Prostate gland (tissue), 2 donors: ENCODE data around the gene MAP3K6. TPM values are rescaled to one million over a fixed set of nuclear protein-coding genes. Genes with fewer than 3 reads are reported as not detected.

ENCODE experiments used
- DNase-seq: peaks from one replicate; pipeline ENCODE4 v3.0.0-alpha.2; 2019; ENCODE audit warnings: low spot score
- H3K27ac ChIP-seq, 2 donors: fragments of 200-600 bp; sonication (generic); 2 replicates each; pipeline ENCODE4 v1.5.1; 2017 to 2019
- H3K27me3 ChIP-seq: fragments of 200-600 bp; sonication (generic); replicated peaks from 2 replicates; pipeline ENCODE4 v1.5.1; 2019; ENCODE audit not compliant: insufficient read depth
- H3K36me3 ChIP-seq, 2 donors: fragments of 200-600 bp; sonication (generic); 1 replicate in 1 of 2; 2 replicates in 1 of 2; pipeline versions ENCODE4 v1.5.1 to v1.8.1; 2017 to 2019
- H3K4me1 ChIP-seq: fragments of 200-600 bp; sonication (generic); replicated peaks from 2 replicates; pipeline ENCODE4 v1.5.1; 2019
- H3K4me3 ChIP-seq, 2 donors: fragments of 200-600 bp; sonication (generic); 2 replicates each; pipeline ENCODE4 v1.5.1; 2017 to 2019
- H3K9me3 ChIP-seq: fragments of 200-600 bp; sonication (generic); 2 replicates; pipeline ENCODE4 v1.5.1; 2017
- CTCF ChIP-seq, 4 experiments: fragments of 200-600 bp in 2 of 4; fragments of 450-650 bp in 2 of 4; sonication (generic) in 2 of 4; IDR thresholded peaks; 1 replicate in 3 of 4; 2 replicates in 1 of 4; pipeline ENCODE4 v1.5.1; 2016 to 2019; ENCODE audit warnings: antibody characterized with exemption in 4 of 4, mild to moderate bottlenecking in 2 of 4, moderate library complexity in 2 of 4
- POLR2A ChIP-seq: fragments of 450-650 bp; IDR thresholded peaks from one replicate; pipeline ENCODE4 v1.6.1; 2016; ENCODE audit warnings: antibody characterized with exemption, mild to moderate bottlenecking
- POLR2AphosphoS5 ChIP-seq: sonication (generic); formaldehyde crosslinking; IDR thresholded peaks from one replicate; pipeline ENCODE4 v1.6.1; 2017; ENCODE audit warnings: antibody characterized with exemption
- WGBS: methylation state at CpG from one replicate; pipeline ENCODE4 v1.1.5; 2018; 5-methylcytosine and 5-hydroxymethylcytosine counted together
- intact Hi-C: fragments of 100-400 bp; cut with DNase I; formaldehyde crosslinking; loops from one replicate; pipeline ENCODE4 v1.14.2; 2022
- total RNA-seq, 2 donors: library from RNA; depleted of rRNA; stranded (reverse); fragments of >200 nt; gene quantifications; one replicate each; pipeline ENCODE4 v1.1.0, GENCODE V29; 2016

Gene MAP3K6, protein sequence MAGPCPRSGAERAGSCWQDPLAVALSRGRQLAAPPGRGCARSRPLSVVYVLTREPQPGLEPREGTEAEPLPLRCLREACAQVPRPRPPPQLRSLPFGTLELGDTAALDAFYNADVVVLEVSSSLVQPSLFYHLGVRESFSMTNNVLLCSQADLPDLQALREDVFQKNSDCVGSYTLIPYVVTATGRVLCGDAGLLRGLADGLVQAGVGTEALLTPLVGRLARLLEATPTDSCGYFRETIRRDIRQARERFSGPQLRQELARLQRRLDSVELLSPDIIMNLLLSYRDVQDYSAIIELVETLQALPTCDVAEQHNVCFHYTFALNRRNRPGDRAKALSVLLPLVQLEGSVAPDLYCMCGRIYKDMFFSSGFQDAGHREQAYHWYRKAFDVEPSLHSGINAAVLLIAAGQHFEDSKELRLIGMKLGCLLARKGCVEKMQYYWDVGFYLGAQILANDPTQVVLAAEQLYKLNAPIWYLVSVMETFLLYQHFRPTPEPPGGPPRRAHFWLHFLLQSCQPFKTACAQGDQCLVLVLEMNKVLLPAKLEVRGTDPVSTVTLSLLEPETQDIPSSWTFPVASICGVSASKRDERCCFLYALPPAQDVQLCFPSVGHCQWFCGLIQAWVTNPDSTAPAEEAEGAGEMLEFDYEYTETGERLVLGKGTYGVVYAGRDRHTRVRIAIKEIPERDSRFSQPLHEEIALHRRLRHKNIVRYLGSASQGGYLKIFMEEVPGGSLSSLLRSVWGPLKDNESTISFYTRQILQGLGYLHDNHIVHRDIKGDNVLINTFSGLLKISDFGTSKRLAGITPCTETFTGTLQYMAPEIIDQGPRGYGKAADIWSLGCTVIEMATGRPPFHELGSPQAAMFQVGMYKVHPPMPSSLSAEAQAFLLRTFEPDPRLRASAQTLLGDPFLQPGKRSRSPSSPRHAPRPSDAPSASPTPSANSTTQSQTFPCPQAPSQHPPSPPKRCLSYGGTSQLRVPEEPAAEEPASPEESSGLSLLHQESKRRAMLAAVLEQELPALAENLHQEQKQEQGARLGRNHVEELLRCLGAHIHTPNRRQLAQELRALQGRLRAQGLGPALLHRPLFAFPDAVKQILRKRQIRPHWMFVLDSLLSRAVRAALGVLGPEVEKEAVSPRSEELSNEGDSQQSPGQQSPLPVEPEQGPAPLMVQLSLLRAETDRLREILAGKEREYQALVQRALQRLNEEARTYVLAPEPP (N-terminal part only)
- 10 to 100 TPM; 38.6 to 60.7 TPM for total RNA-seq

DNA sequence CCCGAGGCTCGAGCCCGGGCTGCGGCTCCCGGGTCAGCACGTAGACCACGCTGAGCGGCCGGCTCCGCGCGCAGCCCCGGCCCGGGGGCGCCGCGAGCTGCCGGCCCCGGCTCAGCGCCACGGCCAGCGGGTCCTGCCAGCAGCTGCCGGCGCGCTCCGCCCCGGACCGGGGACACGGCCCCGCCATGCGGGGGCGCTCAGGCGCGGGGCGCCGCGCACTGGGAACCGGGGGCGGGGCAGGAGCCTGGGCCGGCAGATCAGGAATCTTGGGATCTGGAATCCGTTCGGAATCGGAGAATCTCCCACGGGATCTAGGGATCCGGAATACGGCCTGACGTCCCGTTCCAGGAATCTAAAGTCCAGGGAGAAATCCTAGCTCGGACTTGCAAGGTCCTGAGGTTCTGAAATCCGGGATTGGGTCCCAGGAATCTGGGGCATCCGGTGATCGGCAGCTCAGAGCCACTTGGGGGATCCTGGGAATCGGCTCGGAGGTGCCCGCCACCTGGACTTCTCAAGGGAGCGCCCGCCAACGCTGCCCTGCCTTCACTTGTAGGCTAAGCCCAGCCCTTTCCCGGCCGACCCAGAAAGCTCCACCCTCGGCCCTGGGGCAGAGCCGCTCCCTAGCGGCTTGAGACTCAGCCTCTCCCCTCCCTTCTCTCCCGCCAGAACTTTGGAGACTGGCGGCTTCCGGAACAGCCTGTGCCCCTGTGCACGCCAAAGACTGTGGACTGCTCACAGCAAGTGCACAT lies at the start of gene MAP3K6:
TSS of gene MAP3K6 (minus strand) at position 551 of the 749 bp plus-strand sequence. CDS start at position 187, 364 bp downstream.
- DNase-seq: peak; percentile 93
- Histone ChIP-seq H3K9me3 (no peaks in the 10 kb centered on the region), H3K36me3 (peaks cover 0 to 13% of the 10 kb centered on the region in 2 donors), H3K27ac (peak within 1 kb of the TSS; percentile 99), H3K4me3 (peak within 1 kb of the TSS; percentile 66 to 74), H3K4me1 (peaks cover 15% of the 10 kb centered on the region), H3K27me3 (no peaks in the 10 kb centered on the region)
- under 1% methylated on average over 25 of the region's 67 CpGs for WGBS
- TF ChIP-seq CTCF (IDR thresholded peaks at IDR 0.05) (peak in 3 of 4 experiments; percentile 10 to 59 (median 51)), POLR2AphosphoS5 (peak; percentile 93), POLR2A (peak; percentile 89)
- intact Hi-C loops: no loop called here

DNA sequence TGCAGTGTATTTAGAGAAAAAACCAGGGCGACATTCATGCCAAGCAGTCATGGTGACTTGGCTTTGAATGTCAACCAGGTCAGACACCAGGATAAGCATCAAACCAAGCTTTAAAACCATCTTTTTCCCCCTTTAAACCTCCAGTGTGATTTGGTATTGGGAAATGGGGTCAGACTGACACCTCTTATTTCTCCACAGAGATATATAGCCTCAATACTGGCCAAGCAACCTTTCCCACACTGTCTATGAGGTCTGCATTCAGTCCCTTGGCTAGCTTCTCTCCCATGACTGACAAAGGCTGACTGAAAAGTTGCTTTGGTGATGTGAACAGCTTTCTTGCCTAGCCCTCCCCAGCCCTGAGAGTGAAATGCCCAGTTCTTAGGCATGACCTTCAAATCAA lies 47.3 kb upstream of the MAP3K6 start:
- H3K4me1 ChIP-seq: peaks cover 9% of the 10 kb centered on the region
- intact Hi-C loops: no loop called here
- 95% methylated on average over 1 of the region's 1 CpG for WGBS

DNA sequence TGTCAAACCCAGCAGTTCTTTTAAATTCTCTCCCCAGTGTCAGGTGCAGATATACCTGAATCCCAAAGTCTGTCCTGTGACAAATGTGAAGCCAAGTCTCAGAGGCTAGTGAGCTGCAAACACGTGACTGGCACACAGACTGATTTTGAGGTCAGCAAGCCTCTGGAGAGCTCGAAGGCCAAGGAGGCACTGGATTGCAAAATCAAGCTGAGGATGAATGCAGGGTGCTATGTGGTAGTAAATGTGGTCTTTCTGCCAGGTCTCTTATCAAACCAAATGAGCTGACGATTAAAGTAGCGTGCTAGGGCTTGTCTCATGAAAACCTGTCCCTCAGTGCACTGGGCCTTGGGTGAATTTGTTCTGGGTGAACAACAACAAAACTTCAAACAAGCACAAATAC lies 46.2 kb upstream of the MAP3K6 start:
- Histone ChIP-seq H3K9me3 (no peaks in the 10 kb centered on the region), H3K27ac (peak overlapping the region in 1 of 2 donors; percentile 44), H3K36me3 (peaks cover 9 to 12% of the 10 kb centered on the region in 2 donors), H3K4me1 (no peaks in the 10 kb centered on the region), H3K27me3 (no peaks in the 10 kb centered on the region), H3K4me3 (no peak overlapping the region)
- intact Hi-C loops: no loop called here
- TF ChIP-seq POLR2A (no peak), POLR2AphosphoS5 (peak; percentile 66)
- peak; percentile 46 for DNase-seq
- 54% methylated on average over 4 of the region's 4 CpGs for WGBS

More for the DNA sequence above, 47.3 kb upstream of the MAP3K6 start:
- Histone ChIP-seq H3K9me3 (no peaks in the 10 kb centered on the region), H3K36me3 (peaks cover 4 to 12% of the 10 kb centered on the region in 2 donors), H3K27me3 (no peaks in the 10 kb centered on the region), H3K27ac (peak overlapping the region; percentile 15 to 44), H3K4me3 (no peak overlapping the region)
- DNase-seq: no peak
- no peak for TF ChIP-seq CTCF (IDR thresholded peaks at IDR 0.05)
- no peak for TF ChIP-seq POLR2AphosphoS5
- no peak for TF ChIP-seq POLR2A

DNA sequence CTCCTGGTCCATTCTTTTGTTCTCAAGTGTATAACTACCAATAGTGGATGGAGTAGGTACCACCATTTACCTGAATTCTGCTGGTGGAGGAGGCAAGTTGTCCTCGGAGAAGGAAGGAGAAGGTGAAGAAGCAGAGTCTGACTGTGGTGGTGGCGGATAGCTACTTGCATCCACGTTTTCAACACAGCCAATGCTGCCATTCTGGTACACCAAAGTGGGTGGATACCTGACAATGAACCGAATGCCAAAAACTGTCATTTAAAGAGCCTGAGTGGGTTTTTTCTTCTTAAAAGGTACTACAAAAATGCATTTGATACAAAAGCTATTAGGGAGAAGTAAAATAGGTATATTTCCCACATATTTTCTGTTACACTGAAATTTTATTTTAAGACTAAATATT lies 45.7 kb upstream of the MAP3K6 start:
- intact Hi-C loops: no loop called here
- Histone ChIP-seq H3K4me3 (no peak overlapping the region), H3K9me3 (no peaks in the 10 kb centered on the region), H3K27ac (no peak overlapping the region), H3K27me3 (no peaks in the 10 kb centered on the region), H3K36me3 (peaks cover 10 to 12% of the 10 kb centered on the region in 2 donors), H3K4me1 (no peaks in the 10 kb centered on the region)
- 84% methylated on average over 4 of the region's 4 CpGs for WGBS
- DNase-seq: no peak
- TF ChIP-seq POLR2AphosphoS5 (no peak), POLR2A (no peak), CTCF (IDR thresholded peaks at IDR 0.05) (no peak)
